NCI-H128 (cell line): ENCODE measurements around the gene SACM1L.

Experiments
- DNase-seq: peaks from one replicate; lab custom pipeline; 2025; ENCODE audit not compliant: unreplicated experiment; lab: John Stamatoyannopoulos, UW

The SACM1L gene

DNA sequence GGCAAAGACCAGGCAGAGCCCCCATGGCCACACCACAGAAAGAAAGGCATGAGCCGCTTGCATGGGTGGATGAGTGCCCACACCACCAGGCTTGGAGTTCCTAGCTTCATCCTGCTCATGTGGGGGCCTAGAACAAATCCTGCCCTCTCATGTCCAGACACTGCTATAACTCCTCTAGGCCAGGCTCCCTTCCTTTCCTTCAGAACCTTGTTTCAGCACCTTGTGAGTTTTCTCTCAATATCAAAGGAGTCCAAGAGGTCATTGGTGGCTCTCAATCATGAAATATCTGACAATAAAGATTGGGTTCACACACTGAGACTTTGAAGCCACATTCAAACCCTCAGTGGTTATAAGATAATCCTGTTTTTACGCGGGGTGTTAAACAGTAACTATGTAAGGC lies 94.5 kb downstream of the SACM1L start:
- DNase-seq = no peak

DNA sequence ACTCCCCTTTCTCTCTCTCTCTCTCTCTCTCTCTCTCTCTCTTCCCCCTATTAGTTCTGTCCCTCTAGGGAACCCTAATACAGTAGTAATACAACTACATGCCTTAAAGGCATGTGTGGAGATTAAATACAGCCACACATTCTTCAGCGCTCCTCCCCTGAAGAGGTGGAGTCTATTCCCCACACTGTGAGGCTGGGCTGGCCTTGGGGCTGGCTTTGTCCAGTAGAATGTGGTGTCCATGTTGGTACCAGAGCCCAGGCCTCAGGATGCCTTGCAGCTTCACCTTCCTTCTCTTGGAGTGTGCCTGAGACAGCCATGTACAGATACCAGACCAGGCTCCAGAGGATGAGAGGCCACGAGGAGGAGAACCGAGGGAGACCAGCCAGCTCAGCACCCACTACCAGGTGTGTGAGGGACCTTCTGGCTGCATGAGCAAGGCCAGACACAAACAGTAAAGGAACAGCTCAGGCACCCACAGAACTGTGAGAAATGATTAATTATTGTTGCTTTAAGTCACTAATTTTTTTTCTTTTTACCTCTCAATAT lies 96.5 kb downstream of the SACM1L start:
- DNase-seq = no peak

DNA sequence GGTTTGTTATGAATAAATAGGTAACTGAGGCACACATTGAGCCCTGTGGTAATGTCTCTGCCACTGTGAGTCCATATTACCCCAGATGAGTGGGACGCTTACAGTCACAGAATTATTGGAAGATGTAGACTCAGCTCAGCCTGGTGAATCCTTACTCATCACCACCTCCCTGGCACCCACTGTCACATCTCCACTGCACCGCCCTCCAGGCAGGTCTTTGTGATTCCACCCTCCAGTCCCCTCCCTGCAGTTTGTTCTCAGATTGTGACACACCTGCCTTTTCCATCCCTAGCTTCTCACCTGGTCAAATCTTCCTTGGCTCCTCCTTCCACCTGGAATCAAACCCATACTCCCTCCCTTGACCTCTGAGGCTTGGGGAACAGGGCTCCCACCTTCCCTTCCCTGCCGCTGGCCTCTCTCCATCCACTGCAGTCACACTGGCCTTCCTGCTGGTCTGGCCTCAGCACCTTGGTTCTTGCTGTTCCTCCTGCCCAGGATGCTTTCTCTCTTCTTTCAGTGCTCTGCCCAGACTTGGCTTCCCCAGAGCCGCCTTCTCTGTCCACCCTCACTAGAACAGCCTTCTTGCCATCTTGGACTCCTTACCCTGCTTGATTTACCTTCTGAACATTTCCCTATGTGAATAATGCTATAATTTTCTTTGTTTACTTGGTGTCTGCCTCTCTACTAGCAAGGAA lies 97.8 kb downstream of the SACM1L start:
- DNase-seq = no peak

DNA sequence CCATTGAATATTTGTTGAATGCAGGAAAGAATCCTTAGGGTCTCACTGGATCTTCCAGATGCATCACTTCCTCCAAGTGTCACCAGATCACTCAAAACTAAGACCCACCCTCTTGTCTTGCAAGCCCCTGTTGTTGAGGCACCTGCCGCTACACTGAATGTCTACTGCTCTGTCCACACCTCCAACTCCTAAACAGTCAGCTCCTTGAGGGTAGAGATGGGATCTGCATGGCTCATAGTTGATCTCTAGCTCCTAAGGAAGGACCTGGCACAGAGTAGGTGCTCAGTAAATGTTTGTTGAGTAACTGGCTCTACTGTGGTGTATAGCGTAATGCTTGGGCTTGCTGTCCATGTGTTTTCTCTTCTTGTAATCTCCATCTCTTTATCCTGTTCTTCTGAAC lies 98.4 kb downstream of the SACM1L start:
- no peak for DNase-seq

DNA sequence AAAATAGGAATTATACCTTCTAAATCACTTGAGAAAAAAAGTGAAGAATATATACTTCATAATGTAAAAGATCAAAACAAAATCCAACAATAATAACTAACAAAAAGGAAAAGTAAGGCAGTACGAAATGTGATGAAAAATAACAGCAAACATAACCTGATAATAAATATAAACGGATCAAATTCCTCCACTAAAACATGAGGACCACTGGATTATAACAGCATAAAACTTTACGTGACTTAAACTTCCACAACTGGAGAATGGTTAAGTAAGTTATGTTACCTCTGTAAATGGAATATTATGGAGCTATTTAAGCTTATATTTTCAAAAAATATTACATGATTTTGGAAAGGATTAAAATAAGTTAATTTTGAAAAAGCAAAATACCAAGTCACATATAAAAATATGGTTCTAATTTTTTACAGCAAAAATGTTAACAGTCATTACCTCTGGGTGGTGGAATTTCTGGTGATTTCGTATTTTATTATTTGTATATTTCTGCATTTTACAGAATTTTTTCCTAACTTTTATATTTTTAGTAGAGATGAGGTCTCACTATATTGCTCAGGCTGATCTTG lies 100.1 kb downstream of the SACM1L start:
- DNase-seq = no peak

DNA sequence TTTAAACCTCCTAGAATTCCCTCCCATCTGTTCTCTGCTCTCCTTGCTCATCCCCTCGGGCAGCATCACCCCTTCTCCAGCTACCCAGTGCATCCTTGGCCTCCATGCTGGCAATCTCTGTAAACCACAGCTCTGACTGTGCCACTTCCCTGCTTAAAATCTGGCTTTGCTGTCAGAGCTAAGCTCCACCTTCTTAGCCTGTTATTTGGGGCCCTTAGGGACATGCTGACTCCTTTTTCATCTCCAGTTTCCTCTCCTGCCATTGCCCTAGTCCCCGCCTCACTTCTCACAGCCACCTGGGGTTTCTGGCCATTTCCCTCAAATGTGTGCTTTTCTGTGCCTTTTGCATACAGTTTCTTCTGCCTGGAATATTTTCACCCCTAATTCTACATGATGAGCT lies 101.4 kb downstream of the SACM1L start:
- no peak for DNase-seq

DNA sequence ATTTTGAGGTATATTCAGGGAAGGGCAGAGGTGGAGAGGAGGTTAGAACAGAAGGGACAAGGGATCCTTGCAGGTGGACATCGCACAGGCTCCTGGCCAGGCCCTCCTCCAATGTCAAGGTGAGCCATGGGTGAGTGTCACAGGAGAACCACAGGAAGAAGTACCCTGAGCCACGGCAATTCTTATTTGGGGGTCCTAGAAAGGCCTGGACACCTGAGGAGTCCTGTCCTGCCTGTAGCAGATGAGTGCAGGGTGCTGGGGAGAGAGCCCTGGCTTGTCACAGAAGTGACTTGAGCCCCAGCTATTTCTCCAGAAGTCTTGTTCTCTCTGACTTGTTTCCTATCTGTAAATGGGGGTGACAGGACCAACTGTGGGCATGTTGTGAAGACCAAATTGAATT lies 102.8 kb downstream of the SACM1L start:
- no peak for DNase-seq

DNA sequence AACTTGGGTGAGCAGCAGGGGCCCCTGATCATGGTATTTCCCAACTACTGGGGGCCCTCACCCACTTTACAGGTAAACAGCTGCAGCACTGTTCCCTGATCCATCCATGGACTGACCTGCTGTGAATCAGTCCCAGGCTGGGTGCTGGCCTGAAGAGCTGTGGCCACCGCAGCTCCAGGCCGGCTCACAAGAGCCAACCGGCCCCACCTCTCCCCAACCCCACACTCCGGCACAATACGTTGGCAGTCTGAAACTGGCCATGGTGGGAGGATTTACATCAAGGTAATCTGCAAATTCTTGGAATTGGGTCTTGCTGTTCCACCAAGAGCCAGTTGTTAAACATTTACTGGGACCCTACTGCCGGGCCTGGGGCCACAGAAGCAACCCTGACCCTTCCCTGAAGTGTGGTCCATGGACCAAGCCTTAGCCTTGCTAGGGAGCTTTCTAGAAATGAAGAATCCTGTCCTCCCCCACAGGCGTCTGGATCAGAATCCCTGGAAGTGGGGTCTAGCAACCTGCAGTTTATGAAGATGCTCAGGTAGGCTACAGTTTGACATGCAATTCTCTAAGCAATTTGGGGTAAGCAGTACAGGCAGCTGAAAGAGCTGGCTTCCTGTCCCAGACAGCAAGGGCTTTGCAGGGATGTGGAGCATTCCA lies 103.4 kb downstream of the SACM1L start:
- DNase-seq = no peak

DNA sequence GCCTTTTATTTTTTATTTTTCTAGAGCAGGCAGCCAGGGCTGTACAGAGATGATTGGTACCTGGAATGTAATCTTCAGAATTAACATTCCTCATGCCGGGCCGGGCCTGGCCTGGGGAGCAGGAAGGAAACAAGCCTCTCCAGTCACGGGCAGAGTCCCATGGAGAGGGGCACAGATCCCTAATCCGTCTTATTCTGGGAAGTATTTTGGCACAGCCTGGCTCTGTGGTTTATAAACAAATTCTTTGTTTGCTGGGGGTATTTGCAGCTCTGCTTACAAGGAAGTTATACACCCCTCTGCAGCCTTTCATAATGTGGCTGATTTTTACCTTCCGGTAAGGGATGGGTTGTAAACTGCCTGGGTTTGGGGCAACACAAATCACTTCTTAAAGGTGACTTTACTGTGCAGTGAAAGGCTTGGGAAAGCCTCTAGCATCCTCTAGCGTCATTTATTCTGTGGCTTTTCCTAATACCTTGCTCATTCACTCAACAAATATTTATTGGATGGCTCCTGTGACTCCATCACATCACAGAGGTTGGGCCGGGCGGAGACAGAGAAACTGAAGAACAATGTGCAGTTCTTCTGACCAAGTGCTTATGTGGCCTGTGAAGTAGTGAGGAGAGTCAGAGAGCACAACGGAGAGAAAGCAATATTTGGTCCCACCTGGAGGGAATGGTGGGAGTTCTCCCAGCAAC lies 104.4 kb downstream of the SACM1L start:
- DNase-seq = no peak

DNA sequence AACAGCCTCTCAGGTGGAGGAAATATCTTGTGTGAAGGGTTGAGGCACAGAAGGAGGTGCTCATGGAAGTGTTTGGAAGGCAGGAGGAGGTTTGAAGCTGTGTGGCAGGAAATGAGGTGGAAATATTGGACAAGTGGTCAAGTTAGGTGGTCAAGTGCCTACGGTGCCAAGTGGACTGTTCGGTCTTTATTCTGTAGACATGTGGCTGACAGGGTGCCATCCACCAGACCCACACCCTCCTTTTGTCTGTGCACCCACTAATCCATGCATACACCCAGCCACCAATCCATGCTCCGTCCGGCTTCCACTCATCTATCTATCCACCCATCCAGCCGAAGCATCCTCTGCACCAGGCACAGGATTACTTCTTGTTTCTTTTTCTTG lies 105.0 kb downstream of the SACM1L start:
- no peak for DNase-seq

DNA sequence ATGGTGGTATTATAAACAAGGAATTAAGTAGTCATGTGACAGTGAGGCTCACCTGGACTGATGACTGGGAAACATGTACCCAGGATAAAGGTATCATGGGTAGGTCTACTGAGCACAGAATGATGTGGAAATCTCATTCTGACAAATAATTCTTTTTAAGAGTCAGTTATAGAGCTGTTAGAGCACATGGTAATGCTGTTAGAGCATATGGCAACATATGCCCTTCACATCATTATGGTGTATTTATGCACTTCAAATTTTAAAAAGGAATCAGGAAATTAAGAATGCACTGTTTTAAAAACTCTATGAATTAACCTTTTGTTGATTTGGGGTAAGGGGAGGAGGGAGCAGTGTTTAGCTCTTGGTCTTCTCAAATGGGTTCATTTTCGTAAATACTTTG lies 105.5 kb downstream of the SACM1L start:
- no peak for DNase-seq
